SK-N-MC (cell line): ENCODE measurements around the gene ENAM.

Experiments
- EZH2 ChIP-seq: fragments of 200-600 bp; sonication (generic); IDR thresholded peaks from one replicate; pipeline ENCODE4 v1.6.1; 2017; ENCODE audit warnings: antibody characterized with exemption
- FOXP2 ChIP-seq: optimal IDR thresholded peaks from 2 replicates; pipeline ENCODE3; 2011; ENCODE audit warnings: mild to moderate bottlenecking, moderate library complexity; ENCODE audit not compliant: insufficient read depth; ENCODE audit errors: extremely low read length, control extremely low read depth
- POLR2AphosphoS5 ChIP-seq: IDR thresholded peaks from 2 replicates; pipeline ENCODE4 v1.6.1; 2012; ENCODE audit warnings: mild to moderate bottlenecking, low read depth, low read length, borderline replicate concordance

DNA sequence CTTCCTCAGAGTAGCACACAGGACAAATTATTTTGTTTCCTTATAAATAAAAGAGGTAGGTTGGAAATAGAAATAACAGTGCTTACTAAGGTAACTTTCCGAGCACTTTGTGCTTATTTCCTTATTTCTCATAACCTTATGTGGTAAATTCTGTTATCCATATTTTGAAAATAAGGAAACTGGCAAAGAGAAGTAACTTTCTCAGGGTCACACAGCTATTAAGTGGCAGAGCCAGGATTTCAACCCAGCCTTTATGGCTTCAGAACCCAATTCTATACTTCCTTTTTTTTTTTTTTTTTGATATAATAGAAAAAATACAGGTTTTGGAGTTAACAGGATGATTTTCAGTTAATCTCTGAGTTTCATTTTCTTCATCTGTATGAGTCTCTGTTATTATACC lies 63.1 kb downstream of the ENAM start:
- TF ChIP-seq POLR2AphosphoS5 = no peak
- no peak for TF ChIP-seq EZH2
- TF ChIP-seq FOXP2 = no peak
